ENCODE measurements around the gene HTRA3.

The HTRA3 gene

DNA sequence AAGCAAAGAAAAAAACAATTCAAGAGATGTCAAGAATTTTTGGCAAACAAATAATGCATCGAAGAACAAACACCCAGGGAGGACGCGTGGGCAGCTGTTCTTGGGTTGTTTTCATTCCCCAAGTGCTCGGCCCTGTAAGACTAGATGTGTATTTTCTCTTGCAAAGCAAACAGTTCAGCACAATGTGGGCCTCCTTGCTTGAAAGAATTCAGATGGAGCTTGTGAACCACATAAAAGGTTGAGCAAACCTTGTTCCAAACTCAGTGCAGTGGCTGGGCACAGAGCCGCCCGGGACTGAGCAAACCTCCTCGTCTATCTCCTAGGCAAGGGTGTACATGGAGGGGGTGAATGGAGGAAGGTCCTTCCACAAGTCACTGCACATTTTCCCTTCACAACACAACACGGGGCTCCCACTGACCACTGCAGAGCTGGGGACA is 82.4 kb downstream of the HTRA3 start:
- H2AFZ ChIP-seq (ENCODE audit: low read depth, low read length, severe bottlenecking) = no peak overlapping the region
- H3K36me3 ChIP-seq (ENCODE audit: low read length) = no peaks in the 10 kb centered on the region
- H3K9me2 ChIP-seq (replicated peaks; ENCODE audit: insufficient read depth, low read length) = no peaks in the 10 kb centered on the region
- H3K79me2 ChIP-seq (ENCODE audit: insufficient read depth, low read length) = no peaks in the 10 kb centered on the region
- no peak overlapping the region for H3K4me2 ChIP-seq (ENCODE audit: low read depth, low read length, poor library complexity, severe bottlenecking)
- H3K27ac ChIP-seq (ENCODE audit: low read depth, low read length) = no peak overlapping the region
- no peaks in the 10 kb centered on the region for H3K27me3 ChIP-seq (ENCODE audit: low read length)
- H3F3A ChIP-seq (ENCODE audit: insufficient read depth) = no peaks in the 10 kb centered on the region
- H3K4me3 ChIP-seq (ENCODE audit: insufficient read depth, low read length, poor library complexity, severe bottlenecking) = no peak overlapping the region
- H4K20me1 ChIP-seq (ENCODE audit: low read depth, low read length) = no peaks in the 10 kb centered on the region
- no peak for TF ChIP-seq EZH2phosphoT487 (conservative IDR thresholded peaks at IDR 0.05; ENCODE audit: low read length)
- TF ChIP-seq, protein P1, sequence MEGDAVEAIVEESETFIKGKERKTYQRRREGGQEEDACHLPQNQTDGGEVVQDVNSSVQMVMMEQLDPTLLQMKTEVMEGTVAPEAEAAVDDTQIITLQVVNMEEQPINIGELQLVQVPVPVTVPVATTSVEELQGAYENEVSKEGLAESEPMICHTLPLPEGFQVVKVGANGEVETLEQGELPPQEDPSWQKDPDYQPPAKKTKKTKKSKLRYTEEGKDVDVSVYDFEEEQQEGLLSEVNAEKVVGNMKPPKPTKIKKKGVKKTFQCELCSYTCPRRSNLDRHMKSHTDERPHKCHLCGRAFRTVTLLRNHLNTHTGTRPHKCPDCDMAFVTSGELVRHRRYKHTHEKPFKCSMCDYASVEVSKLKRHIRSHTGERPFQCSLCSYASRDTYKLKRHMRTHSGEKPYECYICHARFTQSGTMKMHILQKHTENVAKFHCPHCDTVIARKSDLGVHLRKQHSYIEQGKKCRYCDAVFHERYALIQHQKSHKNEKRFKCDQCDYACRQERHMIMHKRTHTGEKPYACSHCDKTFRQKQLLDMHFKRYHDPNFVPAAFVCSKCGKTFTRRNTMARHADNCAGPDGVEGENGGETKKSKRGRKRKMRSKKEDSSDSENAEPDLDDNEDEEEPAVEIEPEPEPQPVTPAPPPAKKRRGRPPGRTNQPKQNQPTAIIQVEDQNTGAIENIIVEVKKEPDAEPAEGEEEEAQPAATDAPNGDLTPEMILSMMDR (IDR thresholded peaks at IDR 0.05; ENCODE audit: insufficient read depth, low read length, poor library complexity, severe bottlenecking) = no peak
- H3K9me3 ChIP-seq (ENCODE audit: insufficient read depth, low read length) = no peaks in the 10 kb centered on the region
- no peak overlapping the region for H3K9ac ChIP-seq (ENCODE audit: low read length)

DNA sequence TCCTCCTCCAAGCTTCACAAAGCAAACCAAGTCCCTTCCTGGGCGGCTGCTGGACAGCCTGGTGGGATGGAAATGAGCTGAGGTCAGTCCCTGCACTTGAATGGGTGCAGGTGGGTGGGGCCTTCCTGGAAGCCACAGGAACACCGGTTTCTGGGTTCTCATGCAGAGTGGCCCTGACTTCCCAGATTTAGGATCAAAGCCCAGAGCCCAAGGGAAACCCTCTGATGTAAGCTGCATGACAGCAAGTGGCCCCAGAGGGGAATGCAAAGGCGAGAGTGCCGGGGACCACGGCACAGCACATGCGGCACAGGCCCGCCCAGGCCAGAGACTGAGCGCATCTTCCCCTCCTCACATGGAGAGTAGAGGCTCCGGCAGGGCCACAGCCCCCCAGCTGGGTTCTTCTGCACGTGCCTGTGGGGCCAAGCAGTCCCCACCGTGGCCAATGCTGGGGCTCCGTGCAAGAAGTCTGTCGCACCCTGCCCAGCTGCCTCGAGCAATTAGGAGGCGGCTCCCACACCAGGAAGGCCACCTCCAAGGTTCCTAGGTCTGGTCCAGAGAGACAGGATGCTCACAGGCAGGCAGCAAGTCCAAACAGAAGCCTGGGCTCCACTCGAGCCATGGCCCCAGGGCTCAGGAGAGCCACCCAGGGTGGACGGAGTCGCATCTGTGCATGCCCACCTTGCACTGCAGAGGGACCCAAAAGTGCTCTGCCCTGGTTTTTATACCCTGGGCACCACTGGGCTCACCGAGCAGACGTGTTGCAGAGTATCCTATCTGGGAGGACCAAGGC is 83.0 kb downstream of the HTRA3 start:
- Histone ChIP-seq H2AFZ (ENCODE audit: low read depth, low read length, severe bottlenecking) (no peak overlapping the region), H3K9ac (ENCODE audit: low read length) (no peak overlapping the region), H3K79me2 (ENCODE audit: insufficient read depth, low read length) (no peaks in the 10 kb centered on the region), H3F3A (ENCODE audit: insufficient read depth) (no peaks in the 10 kb centered on the region), H3K27me3 (ENCODE audit: low read length) (no peaks in the 10 kb centered on the region), H3K4me2 (ENCODE audit: low read depth, low read length, poor library complexity, severe bottlenecking) (no peak overlapping the region), H3K9me2 (replicated peaks; ENCODE audit: insufficient read depth, low read length) (no peaks in the 10 kb centered on the region), H3K36me3 (ENCODE audit: low read length) (no peaks in the 10 kb centered on the region), H3K4me3 (ENCODE audit: insufficient read depth, low read length, poor library complexity, severe bottlenecking) (no peak overlapping the region), H3K27ac (ENCODE audit: low read depth, low read length) (no peak overlapping the region), H4K20me1 (ENCODE audit: low read depth, low read length) (no peaks in the 10 kb centered on the region), H3K9me3 (ENCODE audit: insufficient read depth, low read length) (no peaks in the 10 kb centered on the region)
- no peak for TF ChIP-seq EZH2phosphoT487 (conservative IDR thresholded peaks at IDR 0.05; ENCODE audit: low read length)
- TF ChIP-seq, protein P1 (IDR thresholded peaks at IDR 0.05; ENCODE audit: insufficient read depth, low read length, poor library complexity, severe bottlenecking) = no peak

DNA sequence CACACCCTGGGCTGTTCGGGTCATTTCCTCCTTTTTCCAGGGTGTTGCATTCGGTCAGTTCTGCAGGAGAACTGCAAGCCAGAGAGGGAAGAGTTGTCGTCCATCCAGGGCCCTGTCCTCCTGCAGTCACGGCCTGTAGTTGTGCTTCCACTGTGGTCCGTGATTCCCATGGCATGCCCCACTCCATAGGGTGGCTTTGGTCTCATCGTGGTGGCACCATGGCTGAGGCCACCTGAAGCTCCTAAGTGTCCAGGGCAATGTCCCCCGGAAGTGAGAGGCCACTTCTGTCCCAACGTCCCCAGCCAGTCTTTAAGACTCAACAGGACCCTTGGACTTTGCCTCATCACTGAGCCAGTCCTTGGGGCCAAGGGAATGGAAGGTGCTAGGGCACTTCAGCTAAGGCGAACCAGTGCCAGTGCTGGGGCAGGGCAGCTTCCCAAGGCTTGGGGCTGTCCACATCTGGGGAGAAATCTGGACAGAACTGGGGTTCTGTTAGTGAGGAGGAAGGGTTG is 83.7 kb downstream of the HTRA3 start:
- Histone ChIP-seq H3K36me3 (ENCODE audit: low read length) (no peaks in the 10 kb centered on the region), H3K9me2 (replicated peaks; ENCODE audit: insufficient read depth, low read length) (no peaks in the 10 kb centered on the region), H2AFZ (ENCODE audit: low read depth, low read length, severe bottlenecking) (no peak overlapping the region), H3K9me3 (ENCODE audit: insufficient read depth, low read length) (no peaks in the 10 kb centered on the region), H3K9ac (ENCODE audit: low read length) (no peak overlapping the region), H3K79me2 (ENCODE audit: insufficient read depth, low read length) (no peaks in the 10 kb centered on the region), H3K4me2 (ENCODE audit: low read depth, low read length, poor library complexity, severe bottlenecking) (no peak overlapping the region), H3F3A (ENCODE audit: insufficient read depth) (no peaks in the 10 kb centered on the region), H3K27ac (ENCODE audit: low read depth, low read length) (no peak overlapping the region), H3K4me3 (ENCODE audit: insufficient read depth, low read length, poor library complexity, severe bottlenecking) (no peak overlapping the region), H4K20me1 (ENCODE audit: low read depth, low read length) (no peaks in the 10 kb centered on the region), H3K27me3 (ENCODE audit: low read length) (no peaks in the 10 kb centered on the region)
- no peak for TF ChIP-seq EZH2phosphoT487 (conservative IDR thresholded peaks at IDR 0.05; ENCODE audit: low read length)
- TF ChIP-seq, protein P1 (IDR thresholded peaks at IDR 0.05; ENCODE audit: insufficient read depth, low read length, poor library complexity, severe bottlenecking) = no peak

All from SU-DHL-6 (cell line).